Right forelimb (tissue), 1 donor: ENCODE data around the gene APOH.
"Not testable (repeated sequence)": the region's sequence is repeated elsewhere in the genome, so short reads cannot be mapped to it uniquely, and the experiment has no call there.

ENCODE experiments used
- DNase-seq: peaks from one replicate; pipeline ENCODE4 v3.0.0-alpha.2; 2018

APOH gene

GRCh38 chr17:66228887-66229782 is at the start of gene APOH:
Gene APOH (minus strand): TSS chr17:66229415. CDS start chr17:66229379, 36 bp downstream.
- DNase-seq = no peak

GRCh38 chr17:66277191-66277590 is 48.0 kb upstream of the APOH start:
- no peak for DNase-seq

GRCh38 chr17:66276328-66276937 is 47.2 kb upstream of the APOH start:
- no peak for DNase-seq

GRCh38 chr17:66275651-66276050 is 46.4 kb upstream of the APOH start:
- DNase-seq = no peak

- no peak for DNase-seq
These were observed 44.3 kb upstream of the APOH start for GRCh38 chr17:66273586-66273848.

- no peak for DNase-seq
These were observed 43.8 kb upstream of the APOH start for GRCh38 chr17:66272811-66273585.

- no peak for DNase-seq
These were observed 42.3 kb upstream of the APOH start for GRCh38 chr17:66271512-66271911.

GRCh38 chr17:66270106-66270505 is 40.9 kb upstream of the APOH start:
- DNase-seq = no peak

GRCh38 chr17:66268247-66268927 is 39.2 kb upstream of the APOH start:
- no peak for DNase-seq

- DNase-seq = no peak
These were observed 35.5 kb upstream of the APOH start for GRCh38 chr17:66264696-66265095.

GRCh38 chr17:66262767-66263166 is 33.6 kb upstream of the APOH start:
- DNase-seq = no peak

GRCh38 chr17:66260688-66261087 is 31.5 kb upstream of the APOH start:
- DNase-seq = no peak

- no peak for DNase-seq
These were observed 31.1 kb upstream of the APOH start for GRCh38 chr17:66260275-66260674.

- no peak for DNase-seq
These were observed 26.3 kb upstream of the APOH start for GRCh38 chr17:66255527-66255971.

GRCh38 chr17:66255112-66255511 is 25.9 kb upstream of the APOH start:
- no peak for DNase-seq

GRCh38 chr17:66253458-66253857 is 24.2 kb upstream of the APOH start:
- DNase-seq = not testable (repeated sequence)

- no peak for DNase-seq
These were observed 21.5 kb upstream of the APOH start for GRCh38 chr17:66250686-66251085.

- DNase-seq = no peak
These were observed 19.1 kb upstream of the APOH start for GRCh38 chr17:66248285-66248684.

GRCh38 chr17:66241839-66242238 is 12.6 kb upstream of the APOH start:
- DNase-seq = no peak

GRCh38 chr17:66240630-66241029 is 11.4 kb upstream of the APOH start:
- DNase-seq = no peak

GRCh38 chr17:66240013-66240412 is 10.8 kb upstream of the APOH start:
- no peak for DNase-seq

- no peak for DNase-seq
These were observed 6.3 kb upstream of the APOH start for GRCh38 chr17:66235377-66235994.

- DNase-seq = no peak
These were observed 5.4 kb upstream of the APOH start for GRCh38 chr17:66234611-66235010.
